HG02981 (cell line): ENCODE measurements around the gene NTMT2.

Source experiments
- ATAC-seq: cut with Tn5 transposase; IDR thresholded peaks from one replicate; pipeline ENCODE4 v1.9.1; 2021; ENCODE audit warnings: mild to moderate bottlenecking, moderate library complexity; ENCODE audit not compliant: unreplicated experiment

NTMT2 gene

DNA sequence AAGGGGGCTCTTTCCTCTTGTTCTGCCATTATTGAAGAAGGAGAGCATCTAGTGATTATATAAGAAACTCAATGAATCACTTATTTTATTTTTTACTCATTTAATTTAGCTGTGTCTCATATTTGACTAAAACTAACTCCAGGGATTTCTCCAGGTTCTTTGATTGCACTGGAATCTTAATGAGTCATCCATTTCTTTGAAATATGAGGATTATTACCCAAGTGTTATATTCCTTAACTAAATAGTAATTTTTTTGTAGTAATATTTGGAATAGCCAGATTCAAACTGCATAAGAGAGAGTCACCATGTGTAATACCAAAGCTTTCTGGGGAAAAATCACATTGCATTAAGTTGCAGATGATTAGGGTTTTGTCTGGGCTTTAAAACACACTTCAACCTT, 59.5 kb downstream of the NTMT2 start:
- ATAC-seq, result no peak

DNA sequence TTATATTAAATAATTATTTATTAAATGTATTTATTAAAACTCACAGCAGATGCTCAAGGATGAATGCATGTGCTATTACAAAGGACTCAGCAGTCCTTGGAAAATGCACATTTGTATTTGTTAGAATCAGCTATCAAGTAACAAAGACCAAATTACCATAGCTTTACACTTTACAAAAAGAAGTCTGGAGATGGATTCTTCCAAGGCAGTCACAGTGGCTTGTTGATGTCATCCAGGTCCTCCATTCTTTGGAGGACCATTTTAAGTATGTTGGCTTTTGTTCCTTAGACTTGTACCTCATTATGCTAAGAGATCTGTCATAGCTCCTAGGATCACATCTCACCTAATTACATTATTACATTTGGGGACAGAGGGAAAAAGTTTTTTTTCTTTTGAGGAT, 63.4 kb downstream of the NTMT2 start:
- no peak for ATAC-seq

DNA sequence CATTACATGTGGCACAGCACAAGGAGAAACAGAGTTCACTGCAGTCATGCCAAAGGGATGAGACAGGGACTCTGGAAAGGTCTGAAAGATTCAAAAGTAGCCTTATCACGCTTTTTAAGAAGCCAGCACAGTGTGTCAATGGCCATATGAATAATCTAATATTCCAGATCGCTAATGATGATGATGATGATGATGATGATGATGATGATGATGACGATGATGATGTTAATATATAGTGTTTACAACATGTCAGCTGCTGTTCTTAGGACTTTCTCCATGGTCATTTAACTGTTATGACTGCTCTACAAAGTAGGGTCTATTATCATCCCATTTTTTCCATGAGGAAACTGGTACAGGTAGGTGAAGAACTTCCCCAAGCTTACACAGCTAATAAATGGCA, 64.4 kb downstream of the NTMT2 start:
- ATAC-seq, result no peak

DNA sequence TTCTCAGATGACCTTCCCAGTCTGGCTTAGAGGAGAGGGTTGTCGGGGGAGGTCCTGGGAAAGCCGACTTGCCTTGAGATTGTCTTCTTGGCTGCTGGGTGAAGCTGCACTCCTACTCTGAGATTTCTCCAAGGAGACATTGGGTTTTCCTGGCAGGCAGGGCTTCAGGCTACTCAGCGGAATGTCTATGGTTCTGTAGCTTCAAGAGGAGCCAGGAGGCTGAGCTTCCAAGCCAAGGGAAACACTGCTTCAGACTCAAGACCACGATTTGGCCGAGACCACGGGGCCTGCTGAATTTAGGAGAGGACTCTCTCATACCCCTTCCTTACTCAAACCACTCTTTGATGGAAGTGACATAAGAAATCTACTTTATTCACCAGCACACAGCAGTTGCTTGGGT, 67.8 kb downstream of the NTMT2 start:
- no peak for ATAC-seq

DNA sequence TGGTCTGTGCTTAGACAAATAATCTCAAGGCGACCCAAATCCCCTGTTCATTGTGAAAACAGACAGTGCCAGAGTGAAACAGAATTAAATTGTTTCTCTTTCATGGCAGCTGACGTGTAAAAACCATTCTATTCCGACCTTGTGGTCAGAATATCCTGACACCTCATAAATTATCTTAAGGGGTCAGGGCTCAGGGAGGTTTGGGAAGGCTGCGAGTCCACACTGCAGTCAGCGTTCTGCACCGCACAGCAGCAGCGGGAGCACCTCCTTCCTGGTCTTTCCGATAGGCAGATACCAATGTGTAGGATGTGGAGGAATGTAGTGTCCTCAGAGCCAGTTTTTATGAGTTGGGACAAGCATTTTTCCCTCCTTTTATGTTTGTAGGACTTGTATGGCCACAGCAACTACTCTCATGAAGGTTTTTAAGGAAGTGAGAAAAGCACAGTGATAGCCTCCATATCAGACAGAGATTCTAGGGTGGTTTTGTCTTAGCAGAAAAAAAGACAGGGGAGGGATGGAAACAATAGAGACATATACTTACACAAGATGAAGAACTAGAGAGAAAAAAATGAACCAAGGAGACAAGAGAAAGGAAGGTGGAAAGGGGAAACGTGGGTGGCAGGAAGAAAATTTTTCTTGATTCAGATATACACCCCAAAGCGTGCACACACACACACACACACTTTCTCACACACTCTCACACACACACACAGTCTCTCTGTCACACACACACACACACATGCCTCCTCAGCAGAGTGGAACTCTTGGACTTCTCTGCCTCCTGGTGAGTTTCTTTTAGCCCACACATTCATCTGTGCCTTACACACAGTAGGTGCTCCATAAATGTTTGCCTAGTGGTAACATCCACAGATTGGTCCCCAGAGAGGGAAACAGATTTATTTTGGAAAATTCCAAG, 68.6 kb downstream of the NTMT2 start:
- ATAC-seq, result peak; percentile 63

DNA sequence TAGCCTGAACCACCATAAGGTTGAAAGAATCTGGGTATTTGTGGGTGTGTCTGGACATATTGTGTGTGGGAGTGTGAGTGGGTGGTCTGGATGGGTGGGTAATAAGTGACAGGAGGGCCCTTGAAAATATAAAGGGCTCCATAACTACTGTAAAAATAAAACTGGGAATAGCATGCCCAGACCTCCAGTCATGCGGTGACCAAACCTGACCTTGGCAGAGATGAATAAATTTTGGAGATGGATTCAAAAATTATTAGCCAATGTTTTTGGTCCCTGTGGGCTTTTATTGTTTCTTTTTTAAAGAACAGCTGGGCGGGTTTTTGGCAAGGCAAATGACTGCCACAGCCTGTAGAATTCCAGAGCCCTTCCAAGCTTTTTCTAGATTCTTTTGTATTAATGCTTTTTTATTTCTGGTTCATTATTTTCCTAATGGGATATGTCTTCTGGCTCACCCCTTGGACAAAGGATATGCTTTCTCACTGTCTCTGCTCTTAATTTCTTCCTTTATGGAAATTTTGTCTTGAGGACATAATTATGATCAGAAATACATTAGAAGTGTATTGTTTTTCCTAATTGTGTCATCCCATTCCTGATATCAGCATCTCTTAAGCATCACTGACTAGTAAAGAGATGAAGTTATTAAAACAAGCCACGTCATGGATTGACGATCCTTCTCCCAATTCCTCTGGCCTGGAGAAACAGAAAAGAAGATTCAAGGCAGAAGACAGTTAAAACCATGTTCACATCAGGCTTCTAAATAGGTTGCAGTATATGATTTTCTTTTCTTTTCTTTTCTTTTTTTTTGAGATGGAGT, 69.5 kb downstream of the NTMT2 start:
- ATAC-seq, result no peak

DNA sequence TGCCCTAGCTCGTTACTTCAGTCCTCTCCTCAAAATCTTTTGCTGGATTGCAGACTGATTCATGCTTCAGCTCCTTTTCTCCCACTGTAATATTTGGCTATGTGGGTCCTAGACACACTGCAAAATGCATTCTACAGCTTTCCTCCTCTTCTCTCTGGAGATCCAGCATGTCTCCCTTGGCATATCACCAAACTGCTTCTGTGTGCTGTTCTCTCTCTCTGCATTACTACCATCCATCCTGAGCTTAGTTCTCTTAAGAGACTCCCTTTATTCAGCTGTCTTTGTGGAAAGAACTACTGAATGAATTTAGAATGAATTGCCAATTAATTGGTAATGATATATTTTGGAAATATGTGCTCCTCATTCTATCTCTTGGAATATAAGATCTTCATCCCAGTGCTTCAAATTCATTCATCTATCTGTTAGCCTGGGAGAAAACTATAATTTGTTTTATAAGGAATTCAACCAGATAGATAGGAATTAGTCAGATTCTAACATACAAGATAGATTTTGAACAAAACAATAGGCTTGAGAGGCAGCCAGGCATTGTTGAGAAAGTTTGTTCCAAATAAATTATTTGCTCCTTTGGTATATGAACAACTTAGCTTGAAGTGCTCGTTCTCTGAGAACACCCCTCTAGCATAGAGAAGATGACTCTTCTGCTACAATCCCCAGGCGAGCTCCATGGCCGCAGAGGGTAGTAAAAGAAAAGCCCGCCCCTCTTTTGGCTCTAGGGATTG, 71.9 kb downstream of the NTMT2 start:
- ATAC-seq, result no peak

DNA sequence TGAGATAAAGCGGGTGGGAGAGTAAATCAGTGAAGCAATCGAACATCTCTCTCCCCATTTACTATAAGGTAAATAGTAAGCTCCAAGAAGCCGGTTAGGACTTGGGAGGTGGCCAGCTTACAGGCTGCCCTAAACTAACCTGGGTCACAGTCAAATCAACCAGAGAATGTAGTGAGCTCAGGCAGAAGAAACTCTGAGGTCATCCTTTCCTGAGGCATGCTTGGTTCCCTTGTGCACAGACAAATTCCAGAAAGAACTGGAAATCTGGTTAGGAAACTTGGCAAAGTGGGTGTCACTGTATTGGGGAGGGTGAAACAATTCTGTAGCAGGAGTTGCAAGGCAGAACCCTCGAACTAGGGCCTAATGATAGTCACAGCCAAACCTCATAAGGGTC, 72.5 kb downstream of the NTMT2 start:
- no peak for ATAC-seq
